NCI-H2196 (cell line): ENCODE measurements around the gene TCAIM.
A peak's percentile ranks its signal among the peaks of the same experiment; 100 is the strongest.

Source experiments
- DNase-seq: peaks from one replicate; lab custom pipeline; 2025; ENCODE audit not compliant: unreplicated experiment; lab: John Stamatoyannopoulos, UW

Gene TCAIM

GRCh38 chr3:44338010-44338827 lies at the start of gene TCAIM:
TCAIM (plus strand) TSS chr3:44338766; CDS start chr3:44354783, 16,017 bp downstream.
- peak; percentile 85 for DNase-seq

- no peak for DNase-seq
Observed at GRCh38 chr3:44289882-44290462, 48.6 kb upstream of the TCAIM start.

GRCh38 chr3:44292276-44292675 lies 46.3 kb upstream of the TCAIM start:
- DNase-seq, result no peak

DNA sequence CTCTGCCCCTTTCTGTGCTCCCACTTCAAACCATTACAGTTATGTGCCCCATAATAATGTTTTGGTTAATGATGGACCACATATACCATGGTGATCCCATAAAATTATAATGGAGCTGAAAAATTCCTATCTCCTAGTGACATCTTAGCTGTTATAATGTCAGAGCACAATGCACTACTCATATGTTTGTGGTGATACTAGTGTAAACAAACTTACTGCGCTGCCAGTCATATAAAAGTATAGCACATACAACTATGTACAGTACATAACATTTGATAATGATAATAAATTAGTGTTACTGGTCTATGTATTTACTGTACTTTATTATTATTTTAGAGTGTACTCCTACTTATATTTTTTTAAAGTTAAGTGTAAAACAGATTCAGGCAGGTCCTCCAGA lies 45.6 kb upstream of the TCAIM start:
- no peak for DNase-seq

DNA sequence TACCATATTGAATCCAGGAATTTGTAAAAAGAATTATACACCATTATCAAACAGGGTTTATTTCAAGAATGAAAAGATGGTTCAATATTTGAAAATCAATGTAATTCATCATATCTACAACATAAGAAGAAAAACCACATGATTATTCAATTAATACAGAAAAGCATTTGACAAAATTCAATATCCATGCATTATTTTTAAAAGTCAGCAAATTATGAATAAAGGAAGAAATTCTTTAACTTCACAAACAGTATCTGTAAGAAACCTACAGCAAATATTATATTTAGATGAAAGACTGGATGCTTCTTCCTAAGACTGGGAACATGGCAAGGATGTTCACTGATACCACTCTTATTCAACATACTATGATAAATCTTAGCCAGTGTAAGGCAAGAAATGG lies 41.3 kb upstream of the TCAIM start:
- no peak for DNase-seq

DNA sequence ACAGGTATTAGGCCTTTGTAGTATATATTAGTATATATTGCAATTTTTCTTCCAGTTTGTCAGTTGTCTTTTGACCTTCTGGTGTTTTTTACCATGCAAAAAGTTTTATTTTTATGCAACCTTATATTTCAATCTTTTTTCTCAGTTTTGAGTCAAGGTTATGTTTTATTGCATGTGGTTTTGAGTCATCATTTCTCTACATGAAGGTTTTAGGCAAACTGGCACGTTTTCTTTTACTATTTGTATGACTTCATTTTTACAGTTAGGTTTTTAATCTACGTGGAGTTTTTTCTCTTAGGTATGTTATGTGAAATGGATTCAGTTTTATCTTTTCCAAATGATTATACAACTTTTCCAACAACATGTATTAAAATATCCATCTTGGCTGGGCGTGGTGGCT lies 36.8 kb upstream of the TCAIM start:
- no peak for DNase-seq

DNA sequence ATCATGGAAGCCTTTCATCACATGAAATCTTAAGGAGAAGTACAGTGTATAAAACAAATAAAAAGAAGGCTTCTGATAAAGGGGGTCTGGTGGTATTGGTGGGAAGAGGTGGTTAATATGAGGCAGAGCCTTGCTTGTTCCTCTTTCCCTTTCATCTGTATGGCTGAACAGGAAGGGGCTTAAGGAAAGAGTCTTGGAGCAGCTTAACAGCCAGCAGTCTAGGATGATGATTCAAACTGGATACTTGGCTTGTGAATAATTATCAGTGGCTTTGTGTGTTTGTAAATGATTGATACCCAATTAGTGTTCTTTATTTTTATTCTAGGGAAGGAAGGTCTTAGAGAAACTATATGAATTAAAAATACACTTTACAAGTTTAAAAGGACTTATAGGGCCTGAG lies 29.1 kb upstream of the TCAIM start:
- DNase-seq, result no peak

DNA sequence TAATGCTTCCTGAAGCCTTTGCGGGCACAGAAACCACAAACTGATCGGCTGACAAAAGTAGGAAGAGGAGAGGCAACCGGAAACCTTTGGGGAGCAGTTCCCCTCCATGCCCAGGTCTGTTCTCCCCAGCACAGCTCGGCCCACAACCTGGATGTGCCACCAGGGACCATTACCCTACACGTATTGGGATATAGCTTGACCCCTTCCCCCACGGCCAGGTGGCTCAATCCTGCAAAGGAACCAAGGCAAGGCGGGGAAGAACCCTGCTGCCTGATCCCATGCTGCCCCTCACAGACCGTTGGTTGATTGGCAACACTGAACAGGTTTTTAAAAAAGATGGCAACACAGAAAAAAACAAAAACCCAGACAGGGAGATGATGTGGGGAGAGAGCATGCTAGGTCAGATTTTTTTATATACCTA lies 19.7 kb upstream of the TCAIM start:
- DNase-seq, result no peak

GRCh38 chr3:44321335-44321734 lies 17.2 kb upstream of the TCAIM start:
- no peak for DNase-seq

DNA sequence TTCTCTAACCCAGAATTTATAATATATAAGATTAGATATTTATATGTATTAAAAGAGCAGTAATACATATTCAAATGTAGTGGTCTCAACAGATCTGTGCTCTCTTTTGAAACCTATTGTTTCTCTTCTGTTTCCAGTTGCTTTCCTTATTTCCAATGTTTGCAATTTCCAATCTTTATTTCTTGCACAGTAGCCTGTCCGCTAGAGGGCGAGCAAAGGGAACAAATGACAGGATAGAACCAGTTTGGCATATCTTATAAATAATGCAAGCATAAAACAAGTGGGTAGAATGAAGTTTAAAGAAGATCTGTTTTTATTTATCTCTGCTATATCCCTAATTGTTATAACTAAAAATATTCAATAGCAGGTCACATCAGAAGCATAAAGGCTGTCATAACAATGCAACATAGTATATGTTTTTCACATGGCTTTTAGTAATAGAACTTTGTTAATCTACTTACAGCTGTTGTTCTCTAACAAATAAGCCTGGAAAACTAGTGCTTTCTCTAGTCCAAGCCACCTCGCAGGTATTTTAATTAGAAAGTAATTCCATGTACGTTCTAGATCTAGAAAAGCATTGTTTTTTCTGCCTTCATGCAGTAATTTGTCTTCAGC lies 15.1 kb upstream of the TCAIM start:
- peak; percentile 41 for DNase-seq

DNA sequence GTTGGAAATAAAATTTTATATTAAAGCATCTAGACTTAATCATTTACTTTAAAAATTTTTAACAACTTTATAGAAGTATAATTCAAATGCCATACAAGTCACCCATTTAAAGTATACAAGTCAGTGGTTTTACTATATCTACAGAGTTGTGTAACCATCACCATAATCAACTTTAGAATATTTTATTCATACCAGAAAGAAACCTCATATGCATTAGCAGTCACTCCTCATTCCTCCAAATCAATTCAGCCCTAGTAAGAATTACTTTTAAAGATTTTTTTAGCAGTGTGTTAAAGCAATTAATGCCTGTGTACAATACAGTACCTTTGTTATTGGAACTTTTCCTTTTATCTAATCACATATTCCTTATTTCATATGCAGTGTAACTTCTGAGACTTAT lies 14.0 kb upstream of the TCAIM start:
- DNase-seq, result no peak

- DNase-seq, result no peak
Observed at GRCh38 chr3:44326019-44326418, 12.5 kb upstream of the TCAIM start.

DNA sequence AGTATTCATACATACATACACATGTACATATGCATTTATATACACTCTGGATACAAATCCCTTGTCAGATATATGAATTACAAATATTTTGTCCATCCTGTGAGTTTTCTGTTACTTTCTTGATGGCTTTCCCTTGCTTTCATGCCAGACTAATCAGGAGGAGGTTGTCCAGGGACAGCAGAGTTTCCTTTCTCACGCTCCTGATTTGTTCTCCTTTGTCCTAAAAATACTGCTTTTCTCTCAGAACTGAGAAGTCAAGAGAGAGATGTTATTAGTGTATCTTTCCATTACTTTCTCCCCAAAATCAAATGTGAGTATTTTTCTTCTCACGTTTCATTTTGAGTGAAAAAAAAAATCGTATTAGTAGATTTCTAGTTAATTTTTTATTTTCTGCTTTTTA lies 12.1 kb upstream of the TCAIM start:
- no peak for DNase-seq

DNA sequence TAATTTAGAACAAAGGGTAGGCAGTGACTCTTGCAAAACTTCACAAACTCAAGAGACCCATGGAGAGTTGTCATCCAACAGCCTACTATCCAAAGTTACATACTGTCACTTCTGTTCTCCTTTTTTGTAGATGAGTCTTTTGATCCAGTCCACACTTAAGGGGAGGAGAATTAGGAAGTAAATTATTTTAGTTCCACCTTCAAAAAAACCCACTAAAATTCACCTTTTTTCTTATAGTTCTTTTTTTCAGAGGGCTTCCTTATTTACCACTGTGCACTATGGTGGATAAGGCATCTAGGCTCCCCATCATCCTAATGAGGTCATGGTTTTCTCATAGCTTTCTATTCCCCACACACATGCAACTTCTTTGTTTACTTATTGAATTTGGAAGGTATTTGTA lies 8.6 kb upstream of the TCAIM start:
- DNase-seq, result no peak

DNA sequence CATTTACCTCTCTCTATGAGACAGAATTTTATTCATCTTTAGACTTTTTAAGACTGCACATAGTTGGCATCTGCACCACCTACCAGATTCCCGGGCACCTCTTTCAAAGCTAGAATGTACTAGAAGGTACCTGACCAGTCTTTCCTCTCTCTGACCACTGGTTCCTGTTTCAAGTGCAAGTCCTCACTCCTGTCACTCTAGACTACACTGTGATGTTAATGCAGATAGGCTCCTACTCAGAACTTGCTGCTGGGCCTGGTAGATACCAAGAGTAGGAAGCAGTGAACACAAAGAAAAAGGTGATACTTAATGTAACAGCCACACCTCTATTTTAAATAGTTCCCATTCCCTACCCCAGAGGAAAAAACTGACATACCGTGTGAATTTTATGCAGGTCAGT lies 8.1 kb upstream of the TCAIM start:
- no peak for DNase-seq

DNA sequence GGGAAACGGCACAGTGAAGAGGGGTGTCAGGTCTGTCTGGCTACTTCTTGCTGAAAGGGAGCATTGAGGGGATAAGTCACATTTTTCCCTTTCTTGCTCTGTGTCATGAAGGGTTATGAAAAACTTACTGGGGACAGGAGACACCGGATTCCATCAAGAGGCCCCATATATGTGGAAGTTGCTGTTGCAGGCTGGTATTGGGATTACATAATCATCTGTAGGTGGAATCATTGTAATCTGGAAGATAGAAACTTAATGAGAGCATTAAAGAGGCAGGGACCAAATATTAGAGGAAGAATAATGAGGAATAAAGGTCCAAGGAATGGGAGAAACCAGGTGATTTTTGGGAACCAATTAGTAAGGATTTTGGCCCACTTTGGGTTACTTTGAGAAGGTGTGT lies 4.2 kb upstream of the TCAIM start:
- no peak for DNase-seq

DNA sequence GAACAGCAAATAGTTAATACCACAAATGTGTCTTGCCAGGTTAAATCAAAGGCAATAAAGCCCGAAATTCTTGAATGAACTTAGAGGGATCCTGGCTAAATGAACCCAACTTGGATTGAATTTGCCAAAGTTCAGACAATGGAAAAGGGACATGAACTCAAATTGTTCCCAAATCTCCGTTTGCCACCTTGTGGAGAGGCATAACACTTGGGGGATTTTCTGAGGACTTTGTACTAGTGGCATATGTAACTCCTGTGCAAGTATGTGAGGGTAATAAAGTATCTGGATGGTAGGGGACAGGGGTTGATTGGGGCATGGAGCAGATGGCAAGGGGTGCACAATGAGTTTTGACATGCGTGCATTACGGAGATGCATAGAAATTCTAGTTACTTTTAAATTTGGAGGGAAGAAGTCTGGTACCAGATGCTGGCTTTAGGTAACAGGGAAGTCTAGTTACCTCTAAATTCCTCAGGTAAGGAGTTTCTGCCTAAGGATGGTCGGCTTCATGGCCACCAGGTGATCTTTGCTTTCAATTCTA lies 1.2 kb upstream of the TCAIM start:
- DNase-seq, result no peak

DNA sequence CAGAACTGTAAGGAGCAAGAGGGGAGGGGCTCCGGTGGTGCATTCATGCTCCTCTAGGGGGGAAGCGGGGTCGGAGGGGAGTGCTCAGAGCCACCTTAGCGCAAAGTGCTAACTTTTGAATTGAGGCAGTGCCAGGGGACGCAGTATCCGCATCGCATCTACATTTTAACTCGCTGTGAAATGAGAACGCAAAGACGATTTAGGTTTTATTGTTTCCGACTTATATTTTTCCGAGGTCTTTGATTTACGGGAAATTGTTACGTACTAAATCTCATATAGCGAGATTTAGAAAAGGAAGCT lies 212 bp downstream of the TCAIM start:
- no peak for DNase-seq

DNA sequence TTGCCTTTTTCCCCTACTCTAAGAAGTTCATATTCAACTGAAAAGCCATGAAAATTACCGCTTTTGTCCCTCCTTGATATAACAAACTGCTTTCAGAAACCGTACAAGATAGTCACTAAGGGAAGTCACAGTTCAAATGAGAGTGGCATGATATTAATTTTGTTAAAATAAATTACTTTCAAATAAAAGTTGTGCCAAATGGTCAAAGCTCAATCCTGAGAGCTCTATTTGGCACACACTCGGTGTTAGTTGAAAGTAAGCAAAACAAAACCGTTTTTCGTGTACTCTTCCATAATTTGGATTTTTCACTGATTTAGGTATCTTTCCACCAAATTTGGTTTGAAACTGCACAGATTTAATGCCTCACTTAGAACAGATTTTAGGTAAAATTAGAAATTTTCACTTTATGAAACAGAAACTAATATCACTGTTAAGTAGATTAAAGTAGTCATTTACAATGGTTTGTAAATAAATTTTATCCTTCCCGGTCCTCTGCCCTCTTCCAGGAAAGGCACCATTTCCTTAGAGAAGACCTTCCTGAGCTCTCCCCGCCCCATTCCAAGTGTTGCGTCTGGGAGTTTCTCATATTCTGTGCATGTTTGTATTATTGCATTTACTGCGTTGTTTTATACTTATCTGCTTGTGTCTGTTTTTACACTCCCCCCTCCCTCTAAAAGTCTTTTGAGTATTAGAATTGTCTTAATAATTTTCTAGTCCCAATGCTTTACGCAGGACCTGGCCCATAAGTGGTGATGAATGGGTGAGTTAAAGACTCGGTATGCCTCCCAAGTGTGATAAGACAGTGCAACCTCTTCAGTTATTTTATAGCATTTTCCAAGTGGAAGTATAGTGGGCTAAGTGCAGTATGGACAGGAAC lies 853 bp downstream of the TCAIM start:
- DNase-seq, result no peak

- no peak for DNase-seq
Observed at GRCh38 chr3:44340058-44340395, 1.5 kb downstream of the TCAIM start.

GRCh38 chr3:44342176-44342790 lies 3.7 kb downstream of the TCAIM start:
- DNase-seq, result no peak
